Parathyroid adenoma (tissue), 2 donors: ENCODE data around the gene ZNF385D.

Experiments used
- H2AFZ ChIP-seq: fragments of 300-600 bp; sonication (generic); one replicate; pipeline ENCODE4 v1.7.0; 2017; ENCODE audit warnings: antibody characterized with exemption, mild to moderate bottlenecking
- H3K27ac ChIP-seq: fragments of 300-600 bp; sonication (generic); one replicate; pipeline ENCODE4 v1.7.0; 2017
- H3K27me3 ChIP-seq: fragments of 300-600 bp; sonication (generic); one replicate; pipeline ENCODE4 v1.7.0; 2017; ENCODE audit warnings: low read length; ENCODE audit not compliant: control insufficient read depth, insufficient read depth
- H3K36me3 ChIP-seq: fragments of 300-600 bp; sonication (generic); one replicate; pipeline ENCODE4 v1.7.0; 2017; ENCODE audit warnings: low read length; ENCODE audit not compliant: control insufficient read depth, insufficient read depth
- H3K4me1 ChIP-seq: fragments of 300-600 bp; sonication (generic); one replicate; pipeline ENCODE4 v1.7.0; 2017; ENCODE audit warnings: control low read depth
- H3K4me2 ChIP-seq: fragments of 300-600 bp; sonication (generic); one replicate; pipeline ENCODE4 v1.7.0; 2017; ENCODE audit warnings: low read length
- H3K4me3 ChIP-seq: fragments of 300-600 bp; sonication (generic); one replicate; pipeline ENCODE4 v1.7.0; 2017; ENCODE audit warnings: low read depth, low read length
- H3K79me2 ChIP-seq: fragments of 300-600 bp; sonication (generic); one replicate; pipeline ENCODE4 v1.7.0; 2017; ENCODE audit warnings: control low read depth
- H3K9ac ChIP-seq: fragments of 300-600 bp; sonication (generic); one replicate; pipeline ENCODE4 v1.7.0; 2017; ENCODE audit warnings: mild to moderate bottlenecking
- H3K9me3 ChIP-seq: fragments of 300-600 bp; sonication (generic); one replicate; pipeline ENCODE4 v1.7.0; 2017; ENCODE audit warnings: low read length; ENCODE audit not compliant: control insufficient read depth
- CTCF ChIP-seq: fragments of 300-600 bp; sonication (generic); IDR thresholded peaks from one replicate; pipeline ENCODE4 v1.7.0; 2017; ENCODE audit warnings: antibody characterized with exemption, mild to moderate bottlenecking
- donor health status: primary hyperparathyroidism.

ZNF385D gene

GRCh38 chr3:21409401-21409800 lies 341.6 kb downstream of the ZNF385D start:
- Histone ChIP-seq H3K4me1 (no peaks in the 10 kb centered on the region), H3K9ac (no peak overlapping the region), H3K36me3 (no peaks in the 10 kb centered on the region), H3K9me3 (no peaks in the 10 kb centered on the region), H3K27ac (no peak overlapping the region), H2AFZ (no peak overlapping the region), H3K4me2 (no peak overlapping the region), H3K27me3 (no peaks in the 10 kb centered on the region), H3K79me2 (no peaks in the 10 kb centered on the region), H3K4me3 (no peak overlapping the region)
- TF ChIP-seq CTCF: no peak

- H3K27ac ChIP-seq: no peak overlapping the region
- TF ChIP-seq CTCF: no peak
- no peak overlapping the region for H3K4me2 ChIP-seq
- H2AFZ ChIP-seq: no peak overlapping the region
- H3K4me3 ChIP-seq: no peak overlapping the region
- no peaks in the 10 kb centered on the region for H3K4me1 ChIP-seq
- H3K9ac ChIP-seq: no peak overlapping the region
- no peaks in the 10 kb centered on the region for H3K27me3 ChIP-seq
- no peaks in the 10 kb centered on the region for H3K79me2 ChIP-seq
- H3K9me3 ChIP-seq: no peaks in the 10 kb centered on the region
- no peaks in the 10 kb centered on the region for H3K36me3 ChIP-seq
Observed at GRCh38 chr3:21407743-21408142, 343.3 kb downstream of the ZNF385D start.

- no peaks in the 10 kb centered on the region for H3K4me1 ChIP-seq
- TF ChIP-seq CTCF: no peak
- H3K4me3 ChIP-seq: no peak overlapping the region
- no peak overlapping the region for H3K4me2 ChIP-seq
- no peaks in the 10 kb centered on the region for H3K27me3 ChIP-seq
- H2AFZ ChIP-seq: no peak overlapping the region
- H3K9me3 ChIP-seq: no peaks in the 10 kb centered on the region
- H3K79me2 ChIP-seq: no peaks in the 10 kb centered on the region
- no peak overlapping the region for H3K9ac ChIP-seq
- no peaks in the 10 kb centered on the region for H3K36me3 ChIP-seq
- H3K27ac ChIP-seq: no peak overlapping the region
Observed at GRCh38 chr3:21405671-21406667, 345.0 kb downstream of the ZNF385D start.

GRCh38 chr3:21398461-21398860 lies 352.5 kb downstream of the ZNF385D start:
- no peak overlapping the region for H3K4me3 ChIP-seq
- H3K27ac ChIP-seq: no peak overlapping the region
- no peak for TF ChIP-seq CTCF
- H3K4me1 ChIP-seq: no peaks in the 10 kb centered on the region
- H3K9me3 ChIP-seq: no peaks in the 10 kb centered on the region
- no peak overlapping the region for H3K4me2 ChIP-seq
- no peaks in the 10 kb centered on the region for H3K79me2 ChIP-seq
- no peak overlapping the region for H2AFZ ChIP-seq
- no peaks in the 10 kb centered on the region for H3K27me3 ChIP-seq
- no peak overlapping the region for H3K9ac ChIP-seq
- H3K36me3 ChIP-seq: no peaks in the 10 kb centered on the region
